HepG2 (cell line): ENCODE results near the gene KLF16. TPM values are rescaled to one million over a fixed set of nuclear protein-coding genes. Genes with fewer than 3 reads are reported as not detected.
A peak's percentile ranks its signal among the peaks of the same experiment; 100 is the strongest.

Experiments
- ATAC-seq: fragments of 200-7000 bp; cut with Tn5 transposase; 3 replicates; pipeline ENCODE4 v1.9.1; 2020; ENCODE audit warnings: mild to moderate bottlenecking, moderate library complexity
- BruUV-seq: library from RNA; stranded (reverse); fragments of 400-500 nt; replicated peaks from 2 replicates; lab custom pipeline; 2021; lab: Mats Ljungman, UMichigan
- CTCF ChIA-PET: fragments of 300-600 bp; formaldehyde crosslinking; extraction: SDS; loops from one replicate; lab custom pipeline; 2021; ENCODE audit warnings: low total read pairs, inconsistent platforms, low intra/inter-chr PET ratio; lab: Yijun Ruan, JAX
- POLR2A ChIA-PET: fragments of 350-600 bp; sonication (Branson Sonifier 250); formaldehyde crosslinking; loops from one replicate; lab custom pipeline; 2020; ENCODE audit warnings: antibody characterized with exemption, inconsistent platforms; lab: Yijun Ruan, JAX
- DNase-seq: peaks from one replicate; pipeline ENCODE4 v3.0.0-alpha.2; 2015; ENCODE audit warnings: low spot score
- FAIRE-seq: peaks from 3 replicates; lab custom pipeline; 2011; peaks lifted over from hg19 to GRCh38; lab: Jason Lieb, UNC
- H2AFZ ChIP-seq: one replicate; pipeline ENCODE4 v1.6.1; 2011; ENCODE audit warnings: low read length, inconsistent platforms
- H3K27ac ChIP-seq: fragments of 300-600 bp; 3 replicates; pipeline ENCODE4 v1.8.0; 2011; ENCODE audit warnings: mixed run types, mild to moderate bottlenecking, mixed read lengths, low read length, inconsistent platforms; ENCODE audit not compliant: insufficient read depth; ENCODE audit errors: extremely low read length
- H3K27me3 ChIP-seq, 2 experiments: fragments of 200-600 bp in 1 of 2; 2 replicates in 1 of 2; 3 replicates in 1 of 2; pipeline versions ENCODE4 v1.6.0 to v1.8.0; 2011; ENCODE audit warnings: low read length in 2 of 2, mild to moderate bottlenecking in 2 of 2, moderate library complexity in 2 of 2, inconsistent platforms in 1 of 2; ENCODE audit not compliant: insufficient read depth in 2 of 2, control insufficient read depth in 1 of 2
- H3K36me3 ChIP-seq, 2 experiments: fragments of 200-600 bp in 1 of 2; replicated peaks in 1 of 2; 2 replicates in 1 of 2; 3 replicates in 1 of 2; pipeline versions ENCODE4 v1.5.1 to v1.8.0; 2011; ENCODE audit warnings: low read length in 2 of 2, inconsistent platforms in 1 of 2; ENCODE audit not compliant: insufficient read depth in 2 of 2, control insufficient read depth in 1 of 2
- H3K4me1 ChIP-seq: 2 replicates; pipeline ENCODE4 v1.5.1; 2012; ENCODE audit warnings: low read length, inconsistent platforms; ENCODE audit not compliant: insufficient read depth
- H3K4me2 ChIP-seq: 2 replicates; pipeline ENCODE4 v1.6.0; 2011; ENCODE audit warnings: low read depth, low read length, inconsistent platforms
- H3K4me3 ChIP-seq, 3 experiments: fragments of 200-600 bp in 1 of 3; sonication (generic), shearing (Covaris generic) in 1 of 3; replicated peaks in 1 of 3; 2 replicates each; pipeline ENCODE4 v1.5.1; 2011 to 2016; ENCODE audit warnings: low read length in 3 of 3, inconsistent platforms in 2 of 3, low read depth in 2 of 3, mild to moderate bottlenecking in 2 of 3, control low read depth in 1 of 3, mixed read lengths in 1 of 3; ENCODE audit not compliant: insufficient read depth in 1 of 3
- H3K79me2 ChIP-seq: one replicate; pipeline ENCODE4 v1.6.1; 2011; ENCODE audit warnings: low read length, inconsistent platforms; ENCODE audit not compliant: insufficient read depth
- H3K9ac ChIP-seq: 2 replicates; pipeline ENCODE4 v1.6.0; 2011; ENCODE audit warnings: mild to moderate bottlenecking, low read depth, low read length, inconsistent platforms; ENCODE audit not compliant: insufficient read depth
- H3K9me3 ChIP-seq: 2 replicates; pipeline ENCODE4 v1.5.1; 2012; ENCODE audit warnings: mild to moderate bottlenecking, low read length
- H4K20me1 ChIP-seq: 2 replicates; pipeline ENCODE4 v1.6.0; 2011; ENCODE audit warnings: inconsistent platforms, mild to moderate bottlenecking, low read length, moderate library complexity; ENCODE audit not compliant: insufficient read depth
- HMGA1 ChIP-seq: sonication (generic); formaldehyde crosslinking; conservative IDR thresholded peaks from 2 replicates; pipeline ENCODE4 v1.4.0; 2020; ENCODE audit warnings: missing genetic modification reagents
- HNRNPL ChIP-seq: fragments of 200-400 bp; formaldehyde crosslinking; IDR thresholded peaks from 2 replicates; pipeline ENCODE4 v1.6.1; 2017; ENCODE audit warnings: mild to moderate bottlenecking, low read depth, low read length
- NCOA5 ChIP-seq: sonication (generic); formaldehyde crosslinking; IDR thresholded peaks from 2 replicates; pipeline ENCODE4 v1.4.0; 2020; ENCODE audit warnings: missing genetic modification reagents
- RFXANK ChIP-seq: IDR thresholded peaks from 2 replicates; pipeline ENCODE4 v1.6.1; 2016
- SCMH1 ChIP-seq: sonication (generic); formaldehyde crosslinking; IDR thresholded peaks from 2 replicates; pipeline ENCODE4 v1.9.0; 2021; ENCODE audit warnings: missing genetic modification reagents, mild to moderate bottlenecking, borderline replicate concordance
- TAF1 ChIP-seq: sonication (generic); formaldehyde crosslinking; IDR thresholded peaks from 2 replicates; pipeline ENCODE4 v1.4.0; 2020; ENCODE audit warnings: missing genetic modification reagents
- TARDBP ChIP-seq: sonication (generic); formaldehyde crosslinking; IDR thresholded peaks from 2 replicates; pipeline ENCODE4 v1.8.0; 2022; ENCODE audit warnings: mild to moderate bottlenecking, missing genetic modification reagents
- ZNF136 ChIP-seq: sonication (generic); formaldehyde crosslinking; IDR thresholded peaks from 2 replicates; pipeline ENCODE4 v1.8.1; 2022; ENCODE audit warnings: low read depth, mild to moderate bottlenecking, moderate library complexity, missing genetic modification reagents
- ZNF431 ChIP-seq: sonication (generic); formaldehyde crosslinking; IDR thresholded peaks from 2 replicates; pipeline ENCODE4 v1.9.0; 2022; ENCODE audit warnings: missing genetic modification reagents, low read depth, mild to moderate bottlenecking, borderline replicate concordance
- ZNF660 ChIP-seq: sonication (generic); formaldehyde crosslinking; IDR thresholded peaks from 2 replicates; pipeline ENCODE4 v1.5.1; 2020; ENCODE audit warnings: mild to moderate bottlenecking, low read depth, missing genetic modification reagents, borderline replicate concordance
- ZSCAN22 ChIP-seq: sonication (generic); formaldehyde crosslinking; IDR thresholded peaks from 2 replicates; pipeline ENCODE4 v1.4.0; 2020; ENCODE audit warnings: mild to moderate bottlenecking, missing genetic modification reagents
- WGBS: methylation state at CpG from one replicate; pipeline ENCODE4 v1.1.6; 2017; ENCODE audit warnings: low lambda C conversion rate; 5-methylcytosine and 5-hydroxymethylcytosine counted together
- in situ Hi-C: cut with HindIII; loops from 2 replicates; pipeline ENCODE4 v1.10.0; 2017; ENCODE audit warnings: low pct_unique_long_range_greater_than_20kb; ENCODE audit not compliant: extremely low pct_ligation_motif_present
- intact Hi-C: fragments of 100-400 bp; cut with micrococcal nuclease; formaldehyde crosslinking; loops from one replicate; pipeline ENCODE4 v1.10.0; 2022; ENCODE audit not compliant: unreplicated experiment
- polyA plus RNA-seq, 8 experiments: library from polyadenylated mRNA; depleted of rRNA in 3 of 8; stranded (reverse) in 7 of 8; unstranded in 1 of 8; fragments of >200 nt; fragmentation: Illumina TruSeq in 4 of 8; extraction: Trizol in 4 of 8; gene quantifications; 2 replicates each; pipeline versions ENCODE4 v1.2.1 to v1.2.3, GENCODE V29; 2011 to 2016; ENCODE audit warnings: low read depth in 4 of 8, missing spikeins in 1 of 8, mixed read lengths in 1 of 8; ENCODE audit not compliant: insufficient read depth in 1 of 8
- total RNA-seq, 5 experiments: library from RNA; depleted of rRNA; stranded (reverse); fragments of >200 nt; fragmentation: Illumina TruSeq; extraction: Trizol; gene quantifications; 2 replicates each; pipeline ENCODE4 v1.2.3, GENCODE V29; 2016; ENCODE audit warnings: low read depth in 1 of 5
- TF ChIP-seq, protein P1 (sequence below): sonication (generic); formaldehyde crosslinking; IDR thresholded peaks from 2 replicates; pipeline ENCODE4 v1.8.1; 2023; ENCODE audit warnings: mild to moderate bottlenecking, missing genetic modification reagents
- TF ChIP-seq, protein P2 (sequence below): sonication (generic); formaldehyde crosslinking; IDR thresholded peaks from 2 replicates; pipeline ENCODE4 v1.9.0; 2022; ENCODE audit warnings: low read depth, missing genetic modification reagents
- TF ChIP-seq, protein P3 (sequence below): sonication (generic); formaldehyde crosslinking; IDR thresholded peaks from 2 replicates; pipeline ENCODE4 v1.4.0; 2020; ENCODE audit warnings: missing genetic modification reagents
- TF ChIP-seq, protein P4 (sequence below): sonication (generic); formaldehyde crosslinking; IDR thresholded peaks from 2 replicates; pipeline ENCODE4 v1.4.0; 2020; ENCODE audit warnings: missing genetic modification reagents, borderline replicate concordance
- TF ChIP-seq, protein P5 (sequence below): sonication (generic); formaldehyde crosslinking; IDR thresholded peaks from 2 replicates; pipeline ENCODE4 v1.5.0; 2020; ENCODE audit warnings: missing genetic modification reagents, mild to moderate bottlenecking, borderline replicate concordance

KLF16 gene
- total and polyA plus RNA-seq, 2 of the 13 experiments (the other 11 are each of a cell fraction or from before 2014, with no cell fraction given), result 3.5 to 6.7 TPM

DNA sequence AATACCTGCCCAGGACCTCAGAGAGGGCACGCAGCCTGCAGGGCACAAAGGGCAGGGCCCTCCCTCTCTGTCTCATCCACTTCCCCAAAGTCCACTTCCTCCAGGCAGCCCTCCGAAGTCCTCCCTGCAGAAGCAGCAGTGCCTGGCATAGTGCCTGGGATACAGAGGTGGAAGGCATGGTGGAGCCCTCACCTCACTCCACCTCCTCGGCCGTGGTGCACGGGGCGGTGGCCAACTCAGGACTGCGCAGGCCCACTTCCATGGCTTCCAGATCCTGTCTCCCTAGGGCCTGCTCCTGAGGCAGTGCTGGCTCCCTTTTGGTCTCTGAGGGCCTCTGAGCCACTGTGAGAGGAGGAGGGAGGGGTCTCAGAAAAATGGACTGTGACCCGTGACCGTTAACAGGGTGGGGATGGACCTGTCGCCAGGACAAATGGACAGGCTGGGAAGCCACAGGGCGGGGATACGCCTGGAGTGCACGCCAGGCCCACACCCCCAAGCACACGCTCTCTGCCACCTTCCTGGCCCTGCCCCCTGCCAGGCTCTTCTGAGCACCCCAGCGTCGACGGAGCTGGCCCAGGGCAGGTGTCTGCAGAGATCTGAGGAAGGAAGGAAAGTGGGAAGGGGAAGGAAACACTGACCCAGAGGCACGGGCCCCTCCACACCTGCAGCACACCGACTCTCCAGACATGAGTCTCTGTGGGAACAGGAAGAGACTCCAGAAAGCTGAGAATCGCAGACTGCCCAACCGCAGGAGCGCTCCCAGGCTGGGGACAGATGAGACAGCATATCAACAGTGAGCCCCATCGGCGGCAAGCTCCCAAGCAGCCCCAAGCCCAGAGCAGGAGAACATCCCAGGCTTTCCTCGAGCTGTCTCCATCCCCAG is 23.5 kb downstream of the KLF16 start:
- peak; percentile 72 for DNase-seq
- no TSS peak for BruUV-seq
- TF ChIP-seq ZSCAN22 (CRISPR knock-in tag) (no peak), RFXANK (CRISPR knock-in tag) (no peak), HMGA1 (CRISPR knock-in tag) (no peak), TARDBP (peak; percentile 61; the same call in 1 of the 2 replicates), SCMH1 (CRISPR knock-in tag) (no peak), ZNF660 (no peak), HNRNPL (peak; percentile 93), ZNF136 (CRISPR knock-in tag) (0 out of 2 replicates have a peak, but pooled peaks have one; percentile 33), TAF1 (0 out of 2 replicates have a peak, but pooled peaks have one; percentile 40), ZNF431 (0 out of 2 replicates have a peak, but pooled peaks have one; percentile 42), NCOA5 (no peak)
- TF ChIP-seq, protein P1, sequence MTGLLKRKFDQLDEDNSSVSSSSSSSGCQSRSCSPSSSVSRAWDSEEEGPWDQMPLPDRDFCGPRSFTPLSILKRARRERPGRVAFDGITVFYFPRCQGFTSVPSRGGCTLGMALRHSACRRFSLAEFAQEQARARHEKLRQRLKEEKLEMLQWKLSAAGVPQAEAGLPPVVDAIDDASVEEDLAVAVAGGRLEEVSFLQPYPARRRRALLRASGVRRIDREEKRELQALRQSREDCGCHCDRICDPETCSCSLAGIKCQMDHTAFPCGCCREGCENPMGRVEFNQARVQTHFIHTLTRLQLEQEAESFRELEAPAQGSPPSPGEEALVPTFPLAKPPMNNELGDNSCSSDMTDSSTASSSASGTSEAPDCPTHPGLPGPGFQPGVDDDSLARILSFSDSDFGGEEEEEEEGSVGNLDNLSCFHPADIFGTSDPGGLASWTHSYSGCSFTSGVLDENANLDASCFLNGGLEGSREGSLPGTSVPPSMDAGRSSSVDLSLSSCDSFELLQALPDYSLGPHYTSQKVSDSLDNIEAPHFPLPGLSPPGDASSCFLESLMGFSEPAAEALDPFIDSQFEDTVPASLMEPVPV (CRISPR knock-in tag), result 0 out of 2 replicates have a peak, but pooled peaks have one; percentile 61
- TF ChIP-seq, protein P2, sequence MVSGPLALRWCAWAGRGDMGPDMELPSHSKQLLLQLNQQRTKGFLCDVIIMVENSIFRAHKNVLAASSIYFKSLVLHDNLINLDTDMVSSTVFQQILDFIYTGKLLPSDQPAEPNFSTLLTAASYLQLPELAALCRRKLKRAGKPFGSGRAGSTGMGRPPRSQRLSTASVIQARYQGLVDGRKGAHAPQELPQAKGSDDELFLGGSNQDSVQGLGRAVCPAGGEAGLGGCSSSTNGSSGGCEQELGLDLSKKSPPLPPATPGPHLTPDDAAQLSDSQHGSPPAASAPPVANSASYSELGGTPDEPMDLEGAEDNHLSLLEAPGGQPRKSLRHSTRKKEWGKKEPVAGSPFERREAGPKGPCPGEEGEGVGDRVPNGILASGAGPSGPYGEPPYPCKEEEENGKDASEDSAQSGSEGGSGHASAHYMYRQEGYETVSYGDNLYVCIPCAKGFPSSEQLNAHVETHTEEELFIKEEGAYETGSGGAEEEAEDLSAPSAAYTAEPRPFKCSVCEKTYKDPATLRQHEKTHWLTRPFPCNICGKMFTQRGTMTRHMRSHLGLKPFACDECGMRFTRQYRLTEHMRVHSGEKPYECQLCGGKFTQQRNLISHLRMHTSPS, result 0 out of 2 replicates have a peak, but pooled peaks have one; percentile 2
- TF ChIP-seq, protein P3, sequence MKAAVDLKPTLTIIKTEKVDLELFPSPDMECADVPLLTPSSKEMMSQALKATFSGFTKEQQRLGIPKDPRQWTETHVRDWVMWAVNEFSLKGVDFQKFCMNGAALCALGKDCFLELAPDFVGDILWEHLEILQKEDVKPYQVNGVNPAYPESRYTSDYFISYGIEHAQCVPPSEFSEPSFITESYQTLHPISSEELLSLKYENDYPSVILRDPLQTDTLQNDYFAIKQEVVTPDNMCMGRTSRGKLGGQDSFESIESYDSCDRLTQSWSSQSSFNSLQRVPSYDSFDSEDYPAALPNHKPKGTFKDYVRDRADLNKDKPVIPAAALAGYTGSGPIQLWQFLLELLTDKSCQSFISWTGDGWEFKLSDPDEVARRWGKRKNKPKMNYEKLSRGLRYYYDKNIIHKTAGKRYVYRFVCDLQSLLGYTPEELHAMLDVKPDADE (CRISPR knock-in tag), result no peak
- TF ChIP-seq, protein P4, sequence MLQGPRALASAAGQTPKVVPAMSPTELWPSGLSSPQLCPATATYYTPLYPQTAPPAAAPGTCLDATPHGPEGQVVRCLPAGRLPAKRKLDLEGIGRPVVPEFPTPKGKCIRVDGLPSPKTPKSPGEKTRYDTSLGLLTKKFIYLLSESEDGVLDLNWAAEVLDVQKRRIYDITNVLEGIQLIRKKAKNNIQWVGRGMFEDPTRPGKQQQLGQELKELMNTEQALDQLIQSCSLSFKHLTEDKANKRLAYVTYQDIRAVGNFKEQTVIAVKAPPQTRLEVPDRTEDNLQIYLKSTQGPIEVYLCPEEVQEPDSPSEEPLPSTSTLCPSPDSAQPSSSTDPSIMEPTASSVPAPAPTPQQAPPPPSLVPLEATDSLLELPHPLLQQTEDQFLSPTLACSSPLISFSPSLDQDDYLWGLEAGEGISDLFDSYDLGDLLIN, result no peak
- TF ChIP-seq, protein P5, sequence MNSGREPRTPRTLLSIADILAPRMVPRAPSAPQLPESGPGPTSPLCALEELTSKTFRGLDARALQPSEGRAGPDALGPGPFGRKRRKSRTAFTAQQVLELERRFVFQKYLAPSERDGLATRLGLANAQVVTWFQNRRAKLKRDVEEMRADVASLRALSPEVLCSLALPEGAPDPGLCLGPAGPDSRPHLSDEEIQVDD (CRISPR knock-in tag), result no peak

More for the DNA sequence above, 23.5 kb downstream of the KLF16 start:
- ATAC-seq (peak; percentile 77), FAIRE-seq (peak; percentile 61)
- Histone ChIP-seq H3K27ac (peak overlapping the region; percentile 74), H3K27me3 (no peaks in the 10 kb centered on the region), H3K9ac (peak overlapping the region; percentile 64), H3K4me3 (peak overlapping the region; percentile 49 to 72 (median 70); a peak in 5 of 6 replicates), H3K4me2 (peak overlapping the region; percentile 83), H4K20me1 (peaks cover 26% of the 10 kb centered on the region; the same call in 1 of the 2 replicates), H3K9me3 (no peaks in the 10 kb centered on the region), H3K4me1 (peaks cover 55% of the 10 kb centered on the region), H2AFZ (no peak overlapping the region), H3K79me2 (peaks cover 57% of the 10 kb centered on the region), H3K36me3 (peaks cover 0 to 16% of the 10 kb centered on the region in 2 experiments; a peak in 1 of 5 replicates)
- intact Hi-C loops (no loop called here), in situ Hi-C loops (no loop called here)
- WGBS, result 18% methylated on average over 17 of the region's 25 CpGs
- POLR2A ChIA-PET, result interaction anchor here (0.7 to 1.4 kb wide), 7 partner anchors 18 to 1196 kb away, joined by 3 to 6 read pairs (median 4); no protein-coding TSS in a partner anchor
- CTCF ChIA-PET, result no interaction called here
